ENCODE measurements around the gene PPP2R2D. TPM values are rescaled to one million over a fixed set of nuclear protein-coding genes. Genes with fewer than 3 reads are reported as not detected.

The PPP2R2D gene
- total RNA-seq, 2 experiments from 2014 or later, result 36.5 to 37.5 TPM

DNA sequence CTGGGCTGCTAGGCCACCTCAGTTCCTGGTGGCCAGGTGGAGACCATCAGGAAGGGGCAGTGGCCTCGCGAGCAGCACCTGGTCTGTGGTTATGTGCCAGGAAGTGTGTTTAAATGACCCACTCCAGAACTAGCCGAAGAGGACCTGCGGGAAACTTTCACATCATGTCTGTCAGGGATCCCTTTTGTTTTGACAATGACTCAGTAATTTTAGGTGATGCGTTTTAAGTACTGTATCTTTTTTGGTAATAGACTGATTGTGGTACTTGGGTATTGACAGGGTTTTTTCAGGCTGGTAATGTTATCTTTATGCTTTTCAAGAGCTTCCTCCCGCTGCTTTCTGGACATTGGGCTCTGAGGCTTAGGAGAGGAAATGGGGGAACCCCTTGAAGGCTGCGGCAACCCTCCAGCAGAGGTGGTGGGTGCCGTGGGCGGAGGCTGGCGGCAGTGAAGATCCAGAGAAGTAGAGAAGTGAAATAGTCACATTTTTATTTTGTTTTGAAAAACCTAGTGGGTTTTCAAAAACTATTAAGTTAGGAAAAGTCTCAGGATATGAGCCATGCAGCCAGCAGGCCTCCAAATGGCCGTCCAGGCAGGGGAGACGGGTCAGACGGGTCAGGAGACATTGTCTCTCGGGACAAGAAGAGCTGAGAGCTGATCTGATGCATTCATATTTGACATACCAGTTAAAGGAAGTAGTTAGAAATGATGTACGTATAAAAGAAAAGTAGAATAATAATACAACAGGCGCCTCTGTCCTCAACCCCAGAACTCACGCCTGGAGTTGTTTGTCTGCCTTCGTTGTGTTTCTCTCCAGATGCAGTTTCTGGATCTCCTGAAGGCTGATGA, 27.7 kb downstream of the PPP2R2D start:
- peaks cover 10% of the 10 kb centered on the region for H3K9me3 Mint-ChIP-seq (ENCODE audit: insufficient read depth)
- ChIA-PET POLR2A (interaction anchor here (0.9 to 1.0 kb wide), 2 partner anchors 17 to 20 kb away, joined by 3 to 4 read pairs; no protein-coding TSS in a partner anchor), CTCF (interaction anchor here (1.1 to 1.4 kb wide), 2 partner anchors 14 to 94 kb away, joined by 3 to 4 read pairs; no protein-coding TSS in a partner anchor)
- H3K27me3 Mint-ChIP-seq (ENCODE audit: low read depth), result no peaks in the 10 kb centered on the region
- DNase-seq, result peak; percentile 55
- ATAC-seq, result peak; percentile 81
- H3K36me3 Mint-ChIP-seq (ENCODE audit: low read depth), result peaks cover 34% of the 10 kb centered on the region
- H3K4me1 Mint-ChIP-seq (ENCODE audit: low read depth), result peaks cover 63% of the 10 kb centered on the region
- peak overlapping the region; percentile 72 for H3K27ac Mint-ChIP-seq
- peak overlapping the region; percentile 38 for H3K4me3 Mint-ChIP-seq

DNA sequence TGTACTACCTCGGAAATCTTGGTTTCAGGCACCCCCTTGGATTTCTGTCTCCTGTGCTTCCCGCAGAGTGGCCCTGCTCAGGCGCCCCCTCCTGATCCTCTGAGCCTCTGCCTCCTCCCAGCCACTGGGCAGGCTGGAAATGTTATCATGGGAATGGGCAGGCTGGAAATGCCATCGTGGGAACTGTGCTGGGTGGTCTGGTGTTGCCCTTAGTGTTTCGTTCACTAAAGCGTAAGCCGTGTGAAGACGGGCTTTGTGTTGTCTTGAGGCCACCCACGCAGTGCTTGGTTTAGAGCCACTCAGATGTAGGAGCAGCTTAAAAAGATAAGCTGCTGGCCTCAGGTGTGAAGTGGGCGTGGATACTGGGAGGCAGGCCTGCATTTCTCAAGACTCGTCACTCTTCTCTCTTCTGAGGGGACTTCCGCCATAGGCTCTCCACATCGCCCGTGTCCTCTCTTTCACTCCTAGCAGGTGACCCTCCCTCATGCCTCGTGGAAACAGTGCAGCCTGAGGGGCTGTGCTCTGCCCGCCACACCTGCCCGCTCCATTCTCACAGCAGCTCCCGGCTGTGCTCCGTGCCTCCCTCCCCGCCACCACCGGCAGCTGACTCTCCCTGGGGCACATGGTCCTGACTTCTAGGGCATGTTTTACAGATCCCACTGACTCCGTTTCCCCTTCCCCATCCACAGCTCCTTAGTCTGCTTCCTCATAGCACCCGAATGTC, 28.5 kb downstream of the PPP2R2D start:
- no peak overlapping the region for H3K4me3 Mint-ChIP-seq
- peaks cover 10% of the 10 kb centered on the region for H3K9me3 Mint-ChIP-seq (ENCODE audit: insufficient read depth)
- H3K27ac Mint-ChIP-seq, result no peak overlapping the region
- ATAC-seq (no peak), DNase-seq (no peak)
- H3K27me3 Mint-ChIP-seq (ENCODE audit: low read depth), result no peaks in the 10 kb centered on the region
- ChIA-PET POLR2A (no interaction called here), CTCF (interaction anchor here (1.1 kb wide), 1 partner anchor 93 kb away, joined by 3 read pairs; no protein-coding TSS in a partner anchor)
- H3K36me3 Mint-ChIP-seq (ENCODE audit: low read depth), result peaks cover 34% of the 10 kb centered on the region
- H3K4me1 Mint-ChIP-seq (ENCODE audit: low read depth), result peaks cover 66% of the 10 kb centered on the region

DNA sequence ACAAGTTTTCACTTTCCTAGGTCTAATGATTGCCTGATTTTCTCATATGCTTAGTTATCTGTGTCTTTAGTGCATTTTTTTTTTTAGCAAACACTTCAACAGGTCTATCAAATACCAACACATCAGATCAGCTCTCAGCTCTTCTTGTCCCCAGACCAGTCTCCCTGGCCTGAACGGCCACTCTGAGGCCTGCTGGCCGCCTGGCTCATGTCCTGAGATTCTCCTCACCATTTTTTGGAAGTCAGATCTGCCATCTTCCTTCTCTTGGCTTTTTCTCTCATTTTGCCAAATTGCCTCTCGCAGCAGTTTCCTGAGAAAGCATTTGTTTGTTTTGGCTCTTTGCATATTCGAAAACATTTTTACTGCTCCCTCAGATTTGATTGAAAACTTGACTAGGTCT, 29.3 kb downstream of the PPP2R2D start:
- H3K9me3 Mint-ChIP-seq (ENCODE audit: insufficient read depth), result peaks cover 6% of the 10 kb centered on the region
- H3K27me3 Mint-ChIP-seq (ENCODE audit: low read depth), result no peaks in the 10 kb centered on the region
- H3K4me1 Mint-ChIP-seq (ENCODE audit: low read depth), result peaks cover 68% of the 10 kb centered on the region
- H3K27ac Mint-ChIP-seq, result no peak overlapping the region
- ATAC-seq (no peak), DNase-seq (no peak)
- no peak overlapping the region for H3K4me3 Mint-ChIP-seq
- POLR2A ChIA-PET, result no interaction called here
- CTCF ChIA-PET, result no interaction called here
- H3K36me3 Mint-ChIP-seq (ENCODE audit: low read depth), result peaks cover 29% of the 10 kb centered on the region

DNA sequence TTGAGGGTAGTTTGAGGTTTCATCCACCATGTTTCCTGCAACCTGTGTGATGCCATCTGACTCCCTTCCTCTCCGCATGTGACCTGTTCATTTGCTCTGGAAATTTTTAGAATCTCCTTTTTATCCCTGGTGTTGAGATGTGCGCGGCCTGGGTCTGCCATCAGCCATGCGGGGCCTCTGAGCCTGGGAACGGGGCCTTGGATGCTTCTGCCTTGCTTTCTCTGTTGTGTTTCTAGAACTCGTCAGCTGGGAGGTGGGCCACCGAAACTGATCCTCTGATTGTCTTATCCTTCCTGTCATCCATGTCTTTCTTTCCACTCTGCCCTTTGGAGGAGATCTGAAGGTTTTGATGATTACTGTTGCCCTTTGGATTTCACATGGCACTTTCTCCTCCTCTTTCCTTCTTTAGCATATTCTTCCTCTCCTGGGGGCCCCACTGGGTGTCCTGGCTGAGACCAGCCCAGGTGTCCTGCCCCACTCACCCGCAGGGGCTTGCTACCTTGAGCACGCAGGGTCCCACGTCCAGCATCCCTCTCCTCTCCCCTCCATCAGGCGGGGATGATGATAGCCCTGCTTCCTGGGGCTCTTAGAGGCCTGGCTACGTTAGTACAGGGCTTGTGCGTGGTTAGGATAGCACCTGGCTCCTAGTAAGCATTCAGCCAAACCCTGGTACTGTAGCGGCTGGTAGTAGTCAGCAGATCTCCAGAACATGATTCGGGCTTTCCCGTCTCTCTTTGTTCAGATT, 29.9 kb downstream of the PPP2R2D start:
- CTCF ChIA-PET, result no interaction called here
- Mint-ChIP-seq H3K4me1 (ENCODE audit: low read depth) (peaks cover 70% of the 10 kb centered on the region), H3K4me3 (no peak overlapping the region), H3K36me3 (ENCODE audit: low read depth) (peaks cover 24% of the 10 kb centered on the region), H3K9me3 (ENCODE audit: insufficient read depth) (peaks cover under 1% of the 10 kb centered on the region), H3K27me3 (ENCODE audit: low read depth) (no peaks in the 10 kb centered on the region), H3K27ac (no peak overlapping the region)
- POLR2A ChIA-PET, result no interaction called here
- no peak for DNase-seq
- no peak for ATAC-seq

DNA sequence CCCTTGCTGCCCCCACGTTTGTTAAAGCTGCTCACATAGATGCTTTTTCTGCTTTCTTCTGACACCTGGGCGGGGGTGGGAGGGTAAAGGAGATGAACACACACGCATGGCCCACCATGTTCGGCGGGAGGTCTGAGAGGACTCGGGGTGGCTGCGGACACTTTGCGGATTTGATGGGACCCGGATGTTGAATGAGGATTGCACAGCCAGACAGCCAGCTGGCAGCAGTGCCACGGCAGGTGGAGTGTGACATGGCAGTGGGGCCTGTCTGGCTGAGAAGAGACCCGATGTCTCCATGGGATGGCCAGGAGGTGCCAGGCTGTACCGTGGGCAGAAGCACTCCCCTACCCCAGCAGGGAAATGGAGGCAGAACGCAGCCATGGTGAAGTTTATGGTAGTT, 31.2 kb downstream of the PPP2R2D start:
- Mint-ChIP-seq H3K9me3 (ENCODE audit: insufficient read depth) (no peaks in the 10 kb centered on the region), H3K27me3 (ENCODE audit: low read depth) (no peaks in the 10 kb centered on the region), H3K27ac (no peak overlapping the region), H3K4me1 (ENCODE audit: low read depth) (peaks cover 64% of the 10 kb centered on the region), H3K36me3 (ENCODE audit: low read depth) (peaks cover 16% of the 10 kb centered on the region), H3K4me3 (no peak overlapping the region)
- CTCF ChIA-PET, result interaction anchor here (2.0 kb wide), 1 partner anchor 46 kb away, joined by 6 read pairs; no protein-coding TSS in a partner anchor
- DNase-seq (no peak), ATAC-seq (no peak)
- POLR2A ChIA-PET, result no interaction called here

DNA sequence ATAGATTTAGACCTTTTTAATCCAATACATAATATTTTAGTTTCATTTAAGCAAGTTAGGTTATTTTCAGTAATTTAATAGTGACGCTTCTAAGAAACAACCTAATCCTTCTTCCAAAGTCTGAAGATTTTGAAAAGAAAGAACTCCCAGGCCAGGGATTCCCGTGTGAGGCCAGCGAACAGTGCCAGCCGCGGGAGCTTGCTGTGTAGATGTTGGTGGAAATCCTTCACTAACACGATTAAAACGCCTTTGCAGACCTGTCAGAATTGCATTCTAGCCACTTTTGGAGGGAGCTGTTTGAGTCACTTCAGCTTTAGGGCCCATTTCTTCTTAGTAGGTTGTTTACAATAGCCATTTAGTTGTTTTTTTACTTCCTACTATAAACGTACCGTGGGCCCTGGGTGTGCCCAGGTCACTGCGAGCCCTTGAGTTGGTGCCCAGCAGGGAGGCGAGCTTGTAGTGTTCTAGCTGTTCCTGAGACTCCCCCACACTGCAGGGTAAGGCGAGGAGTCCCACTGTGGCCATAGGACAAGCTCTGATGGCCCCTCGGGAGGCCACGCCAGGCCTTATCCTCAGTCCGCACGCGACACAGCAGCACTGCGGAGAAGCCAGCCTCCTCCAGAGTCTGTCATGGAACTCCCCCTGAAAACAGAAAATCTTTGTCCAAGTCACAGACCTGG, 32.3 kb downstream of the PPP2R2D start:
- H3K27me3 Mint-ChIP-seq (ENCODE audit: low read depth), result no peaks in the 10 kb centered on the region
- no peaks in the 10 kb centered on the region for H3K9me3 Mint-ChIP-seq (ENCODE audit: insufficient read depth)
- H3K27ac Mint-ChIP-seq, result no peak overlapping the region
- H3K4me3 Mint-ChIP-seq, result no peak overlapping the region
- ChIA-PET CTCF (interaction anchor here (2.0 kb wide), 1 partner anchor 48 kb away, joined by 6 read pairs; no protein-coding TSS in a partner anchor), POLR2A (no interaction called here)
- no peak for ATAC-seq
- H3K4me1 Mint-ChIP-seq (ENCODE audit: low read depth), result peaks cover 53% of the 10 kb centered on the region
- no peak for DNase-seq
- H3K36me3 Mint-ChIP-seq (ENCODE audit: low read depth), result peaks cover 20% of the 10 kb centered on the region

DNA sequence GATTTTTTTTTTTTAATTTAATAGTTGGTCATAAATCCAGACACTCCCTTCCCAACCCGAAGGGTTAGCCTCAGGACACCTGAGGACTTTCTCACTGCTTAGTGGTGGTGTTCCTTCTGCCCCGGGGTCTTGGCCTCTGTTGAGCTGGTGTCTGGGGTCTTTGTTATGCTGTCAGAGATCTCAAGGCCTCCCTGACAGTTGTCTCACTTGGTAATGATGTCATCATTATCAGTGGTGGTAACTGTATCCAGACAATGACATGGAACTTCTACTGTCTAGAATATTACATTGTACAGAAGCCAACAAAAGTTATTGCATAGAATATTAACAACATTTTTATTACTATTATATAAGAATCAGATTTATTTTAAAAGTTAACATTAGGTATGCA, 32.9 kb downstream of the PPP2R2D start:
- POLR2A ChIA-PET, result no interaction called here
- peaks cover 48% of the 10 kb centered on the region for H3K4me1 Mint-ChIP-seq (ENCODE audit: low read depth)
- CTCF ChIA-PET, result no interaction called here
- no peak for DNase-seq
- H3K27ac Mint-ChIP-seq, result no peak overlapping the region
- H3K9me3 Mint-ChIP-seq (ENCODE audit: insufficient read depth), result no peaks in the 10 kb centered on the region
- H3K4me3 Mint-ChIP-seq, result no peak overlapping the region
- peaks cover 24% of the 10 kb centered on the region for H3K36me3 Mint-ChIP-seq (ENCODE audit: low read depth)
- H3K27me3 Mint-ChIP-seq (ENCODE audit: low read depth), result no peaks in the 10 kb centered on the region
- ATAC-seq, result no peak

DNA sequence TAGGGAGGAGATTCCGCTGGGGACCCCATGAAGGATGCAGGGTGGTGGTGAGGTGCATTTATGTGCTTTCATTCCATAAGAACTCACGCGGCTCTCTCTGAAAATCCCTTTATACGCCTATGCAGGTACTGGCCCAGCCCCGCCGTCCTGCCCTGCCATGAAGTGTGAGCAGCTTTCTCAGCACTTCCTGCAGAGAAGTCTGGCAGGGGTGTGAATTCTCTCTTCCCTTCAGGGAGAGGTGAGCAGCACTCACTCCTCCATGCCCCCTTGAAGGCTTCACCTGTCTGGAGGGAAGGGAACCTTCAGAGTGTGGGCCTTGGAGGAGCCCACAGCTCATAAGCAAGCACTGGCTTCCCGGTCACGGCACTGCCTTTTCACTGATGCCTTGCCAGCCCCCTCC, 34.0 kb downstream of the PPP2R2D start:
- ChIA-PET CTCF (interaction anchor here (1.5 kb wide), 1 partner anchor 49 kb away, joined by 4 read pairs; no protein-coding TSS in a partner anchor), POLR2A (no interaction called here)
- peaks cover 24% of the 10 kb centered on the region for H3K36me3 Mint-ChIP-seq (ENCODE audit: low read depth)
- no peaks in the 10 kb centered on the region for H3K27me3 Mint-ChIP-seq (ENCODE audit: low read depth)
- DNase-seq (no peak), ATAC-seq (peak; percentile 23)
- no peak overlapping the region for H3K4me3 Mint-ChIP-seq
- peaks cover 38% of the 10 kb centered on the region for H3K4me1 Mint-ChIP-seq (ENCODE audit: low read depth)
- H3K27ac Mint-ChIP-seq, result peak overlapping the region; percentile 67
- H3K9me3 Mint-ChIP-seq (ENCODE audit: insufficient read depth), result no peaks in the 10 kb centered on the region

DNA sequence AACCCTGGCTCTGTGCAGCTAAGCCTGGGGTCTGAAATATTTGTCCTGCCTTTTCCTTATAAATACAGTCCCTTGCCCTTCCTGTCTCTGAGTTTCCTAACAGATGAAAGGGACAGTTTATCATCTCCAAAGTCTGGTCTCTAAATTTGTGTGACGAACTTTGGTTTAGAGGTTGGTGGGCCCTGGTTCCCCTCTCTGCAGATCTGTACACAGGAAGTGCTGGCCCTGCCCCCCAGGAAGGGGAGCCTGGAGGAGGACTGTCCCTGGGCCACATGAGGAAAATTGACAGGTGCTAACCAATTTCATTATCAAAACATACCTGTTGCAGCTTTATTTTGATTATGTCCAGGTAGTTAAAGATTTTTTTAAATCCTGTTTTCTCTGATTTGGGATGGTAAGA, 34.5 kb downstream of the PPP2R2D start:
- peak overlapping the region; percentile 67 for H3K27ac Mint-ChIP-seq
- no peaks in the 10 kb centered on the region for H3K9me3 Mint-ChIP-seq (ENCODE audit: insufficient read depth)
- ChIA-PET CTCF (interaction anchor here (1.5 kb wide), 1 partner anchor 50 kb away, joined by 4 read pairs; no protein-coding TSS in a partner anchor), POLR2A (no interaction called here)
- peaks cover 34% of the 10 kb centered on the region for H3K4me1 Mint-ChIP-seq (ENCODE audit: low read depth)
- DNase-seq, result no peak
- no peak overlapping the region for H3K4me3 Mint-ChIP-seq
- no peak for ATAC-seq
- H3K36me3 Mint-ChIP-seq (ENCODE audit: low read depth), result peaks cover 22% of the 10 kb centered on the region
- H3K27me3 Mint-ChIP-seq (ENCODE audit: low read depth), result no peaks in the 10 kb centered on the region

DNA sequence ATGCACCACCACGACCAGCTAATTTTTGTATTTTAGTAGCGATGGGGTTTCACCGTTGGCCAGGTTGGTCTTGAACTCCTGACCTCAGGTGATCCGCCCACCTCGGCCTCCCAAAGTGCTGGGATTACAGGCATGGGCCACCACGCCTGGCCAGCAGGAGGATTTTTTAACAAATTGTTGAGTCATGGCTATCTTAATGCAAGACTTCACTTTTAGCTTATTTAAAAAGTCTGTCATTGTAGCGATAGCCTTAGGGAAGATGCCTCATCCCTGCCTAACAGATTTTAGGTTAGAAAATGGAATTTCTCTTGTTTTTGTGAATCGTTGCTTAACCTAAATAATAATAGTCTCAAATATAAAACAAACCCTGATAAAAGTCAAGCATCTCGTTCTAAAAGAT, 35.5 kb downstream of the PPP2R2D start:
- DNase-seq (no peak), ATAC-seq (no peak)
- Mint-ChIP-seq H3K27ac (no peak overlapping the region), H3K36me3 (ENCODE audit: low read depth) (peaks cover 29% of the 10 kb centered on the region), H3K9me3 (ENCODE audit: insufficient read depth) (no peaks in the 10 kb centered on the region), H3K4me1 (ENCODE audit: low read depth) (peaks cover 25% of the 10 kb centered on the region), H3K27me3 (ENCODE audit: low read depth) (no peaks in the 10 kb centered on the region), H3K4me3 (no peak overlapping the region)
- ChIA-PET CTCF (no interaction called here), POLR2A (no interaction called here)

DNA sequence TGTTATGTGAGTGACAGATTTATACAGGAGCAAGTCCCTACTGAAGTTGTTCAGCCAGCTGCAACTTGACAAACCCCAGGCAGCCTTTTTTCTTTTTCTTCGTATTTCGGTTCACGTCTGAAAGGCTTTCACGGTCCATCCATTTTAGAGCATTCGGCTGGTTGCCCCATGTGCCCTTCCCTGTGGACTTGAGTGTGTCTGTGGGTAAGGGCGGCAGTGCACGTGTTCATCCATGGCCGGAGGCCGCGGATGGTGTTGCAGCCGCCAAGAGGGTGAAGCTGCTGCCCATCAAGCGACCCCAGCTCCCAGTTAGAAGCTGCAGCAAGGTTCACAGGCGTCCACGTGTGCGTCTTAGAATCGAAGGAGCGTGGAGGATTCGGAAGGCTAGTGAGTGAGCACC, 35.9 kb downstream of the PPP2R2D start:
- Mint-ChIP-seq H3K36me3 (ENCODE audit: low read depth) (peaks cover 31% of the 10 kb centered on the region), H3K27ac (no peak overlapping the region), H3K9me3 (ENCODE audit: insufficient read depth) (no peaks in the 10 kb centered on the region), H3K27me3 (ENCODE audit: low read depth) (no peaks in the 10 kb centered on the region), H3K4me3 (no peak overlapping the region), H3K4me1 (ENCODE audit: low read depth) (peaks cover 21% of the 10 kb centered on the region)
- ATAC-seq (no peak), DNase-seq (no peak)
- POLR2A ChIA-PET, result no interaction called here
- CTCF ChIA-PET, result no interaction called here

All from activated CD8-positive, alpha-beta T cell treated with anti-CD3 and anti-CD28 coated beads, Interleukin-2, amount 10 ng/mL, durations not matched to agents 7 days and 5 days (primary cell).